Skeletal muscle tissue (tissue), 4 donors: ENCODE data around the gene MRLN. TPM values are rescaled to one million over a fixed set of nuclear protein-coding genes. Genes with fewer than 3 reads are reported as not detected.
"Not testable (repeated sequence)": the region's sequence is repeated elsewhere in the genome, so short reads cannot be mapped to it uniquely, and the experiment has no call there.

Experiments used
- H3K27ac ChIP-seq: one replicate; pipeline ENCODE4 v1.7.0; 2013; ENCODE audit warnings: mild to moderate bottlenecking, low read depth, low read length, inconsistent platforms
- H3K27me3 ChIP-seq, 3 donors: one replicate each; pipeline ENCODE4 v1.7.0; 2013; ENCODE audit warnings: low read length in 3 of 3; ENCODE audit not compliant: control insufficient read depth in 3 of 3, insufficient read depth in 3 of 3
- H3K36me3 ChIP-seq, 3 donors: one replicate each; pipeline ENCODE4 v1.7.0; 2013; ENCODE audit warnings: low read length in 3 of 3; ENCODE audit not compliant: control insufficient read depth in 3 of 3, insufficient read depth in 3 of 3
- H3K4me1 ChIP-seq, 3 donors: one replicate each; pipeline ENCODE4 v1.7.0; 2013; ENCODE audit warnings: low read length in 3 of 3, mild to moderate bottlenecking in 3 of 3; ENCODE audit not compliant: control insufficient read depth in 3 of 3, insufficient read depth in 3 of 3
- H3K4me3 ChIP-seq, 3 donors: one replicate each; pipeline ENCODE4 v1.7.0; 2013; ENCODE audit warnings: low read length in 3 of 3
- H3K9ac ChIP-seq, 3 donors: one replicate each; pipeline ENCODE4 v1.7.0; 2013; ENCODE audit warnings: low read length in 3 of 3, mild to moderate bottlenecking in 3 of 3, moderate library complexity in 2 of 3, low read depth in 1 of 3
- H3K9me3 ChIP-seq, 3 donors: one replicate each; pipeline ENCODE4 v1.7.0; 2013; ENCODE audit warnings: low read length in 3 of 3; ENCODE audit not compliant: control insufficient read depth in 3 of 3
- total RNA-seq: library from RNA; depleted of rRNA; stranded (reverse); fragments of >200 nt; gene quantifications from one replicate; pipeline ENCODE4 v1.2.3, GENCODE V29; 2014
- donor health status: Osteomylitis.

The MRLN gene
- total RNA-seq: 156 TPM

GRCh38 chr10:59753267-59753666 is at the start of gene MRLN:
Gene MRLN (minus strand): TSS chr10:59753455.
- Histone ChIP-seq H3K9me3 (no peaks in the 10 kb centered on the region), H3K9ac (peak within 1 kb of the TSS; percentile 83 to 98 (median 85)), H3K27ac (peak within 1 kb of the TSS; percentile 95), H3K27me3 (no peaks in the 10 kb centered on the region), H3K4me1 (peaks cover 22 to 36% (median 27%) of the 10 kb centered on the region in 3 donors), H3K36me3 (no peaks in the 10 kb centered on the region), H3K4me3 (peak within 1 kb of the TSS; percentile 60 to 83 (median 76))

- no peak overlapping the region for H3K4me3 ChIP-seq
- no peaks in the 10 kb centered on the region for H3K9me3 ChIP-seq
- H3K27ac ChIP-seq: no peak overlapping the region
- H3K36me3 ChIP-seq: peaks cover 13 to 27% (median 25%) of the 10 kb centered on the region in 3 donors
- H3K9ac ChIP-seq: no peak overlapping the region
- peaks cover 3 to 7% (median 6%) of the 10 kb centered on the region in 3 donors for H3K4me1 ChIP-seq
- H3K27me3 ChIP-seq: no peaks in the 10 kb centered on the region
These were observed 47.9 kb upstream of the MRLN start for GRCh38 chr10:59801171-59801570.

GRCh38 chr10:59799421-59799820 is 46.2 kb upstream of the MRLN start:
- Histone ChIP-seq H3K36me3 (peaks cover 5 to 21% (median 13%) of the 10 kb centered on the region in 3 donors), H3K9ac (no peak overlapping the region), H3K27ac (no peak overlapping the region), H3K27me3 (no peaks in the 10 kb centered on the region), H3K4me3 (no peak overlapping the region), H3K9me3 (no peaks in the 10 kb centered on the region), H3K4me1 (peaks cover 2 to 6% (median 3%) of the 10 kb centered on the region in 3 donors)

DNA sequence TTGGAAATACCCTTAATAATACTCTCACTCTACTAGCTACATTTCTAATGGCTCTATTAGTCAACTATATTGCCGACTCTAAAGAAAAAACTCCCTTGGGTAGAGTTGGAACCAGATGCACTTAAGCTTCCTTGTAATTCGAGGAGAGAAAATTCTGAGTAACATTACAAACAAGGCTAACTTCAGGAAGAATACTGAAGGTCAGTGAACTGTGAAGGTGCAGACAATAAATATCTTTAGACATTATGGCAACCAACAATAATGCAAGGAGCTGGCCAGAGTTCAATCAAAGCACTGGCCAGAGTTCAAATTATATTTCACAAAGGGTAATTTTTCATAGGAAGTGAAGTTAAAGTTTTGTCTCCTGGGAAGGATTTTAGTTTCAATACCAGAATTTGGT is 40.7 kb upstream of the MRLN start:
- Histone ChIP-seq H3K4me3 (no peak overlapping the region), H3K36me3 (peaks cover 8 to 15% (median 13%) of the 10 kb centered on the region in 3 donors), H3K9ac (no peak overlapping the region), H3K9me3 (no peaks in the 10 kb centered on the region), H3K4me1 (peaks cover 0 to 3% (median 0%) of the 10 kb centered on the region in 3 donors), H3K27me3 (no peaks in the 10 kb centered on the region), H3K27ac (no peak overlapping the region)

GRCh38 chr10:59792812-59793211 is 39.6 kb upstream of the MRLN start:
- Histone ChIP-seq H3K9me3 (no peaks in the 10 kb centered on the region), H3K4me1 (peaks cover 0 to 5% (median 0%) of the 10 kb centered on the region in 3 donors), H3K36me3 (peaks cover 8 to 15% (median 12%) of the 10 kb centered on the region in 3 donors), H3K4me3 (no peak overlapping the region), H3K9ac (no peak overlapping the region), H3K27ac (no peak overlapping the region), H3K27me3 (no peaks in the 10 kb centered on the region)

DNA sequence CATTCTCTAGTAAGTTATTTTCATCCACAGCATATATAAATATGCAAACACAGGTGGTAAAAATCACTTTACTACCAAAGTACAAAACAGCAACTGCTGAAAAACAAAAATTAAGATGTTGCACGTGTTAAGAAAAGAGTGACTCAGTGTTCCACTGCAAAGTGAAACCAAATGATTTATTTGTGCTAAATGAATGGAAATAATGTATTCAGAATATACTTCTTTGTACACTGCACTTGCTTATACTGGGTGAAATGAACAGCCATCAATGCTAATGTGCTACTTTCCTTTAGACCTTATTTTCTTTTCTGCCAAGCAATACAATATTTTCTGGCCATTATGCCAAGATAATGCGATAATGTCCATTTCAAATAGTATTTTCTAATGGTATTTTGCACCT is 38.3 kb upstream of the MRLN start:
- no peaks in the 10 kb centered on the region for H3K27me3 ChIP-seq
- H3K9me3 ChIP-seq: no peaks in the 10 kb centered on the region
- peaks cover 8 to 9% (median 8%) of the 10 kb centered on the region in 3 donors for H3K36me3 ChIP-seq
- H3K27ac ChIP-seq: no peak overlapping the region
- peaks cover 0 to 5% (median 0%) of the 10 kb centered on the region in 3 donors for H3K4me1 ChIP-seq
- H3K4me3 ChIP-seq: no peak overlapping the region
- H3K9ac ChIP-seq: no peak overlapping the region

DNA sequence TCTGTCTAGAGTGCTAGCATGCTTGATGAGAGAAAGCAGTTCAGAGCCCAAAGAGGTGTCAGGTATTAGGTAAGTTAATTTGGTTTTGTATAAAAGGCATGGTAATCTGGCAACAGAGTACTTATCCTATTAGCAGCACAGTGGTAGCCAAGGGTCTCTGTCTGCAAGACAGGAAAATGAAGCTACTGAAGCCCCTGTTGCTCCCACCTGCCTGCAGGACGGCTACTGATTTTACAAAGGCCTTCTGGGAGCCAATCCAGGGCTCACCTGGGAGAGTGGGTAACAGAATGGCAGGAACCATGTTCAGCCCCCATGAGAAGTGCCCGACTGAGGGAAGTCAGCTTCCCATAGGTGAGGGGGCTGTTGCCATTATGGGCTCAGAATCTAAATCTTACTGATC is 36.8 kb upstream of the MRLN start:
- not testable (repeated sequence) for H3K27ac ChIP-seq, H3K4me3 ChIP-seq, H3K27me3 ChIP-seq, H3K4me1 ChIP-seq, H3K9me3 ChIP-seq, H3K9ac ChIP-seq, H3K36me3 ChIP-seq

DNA sequence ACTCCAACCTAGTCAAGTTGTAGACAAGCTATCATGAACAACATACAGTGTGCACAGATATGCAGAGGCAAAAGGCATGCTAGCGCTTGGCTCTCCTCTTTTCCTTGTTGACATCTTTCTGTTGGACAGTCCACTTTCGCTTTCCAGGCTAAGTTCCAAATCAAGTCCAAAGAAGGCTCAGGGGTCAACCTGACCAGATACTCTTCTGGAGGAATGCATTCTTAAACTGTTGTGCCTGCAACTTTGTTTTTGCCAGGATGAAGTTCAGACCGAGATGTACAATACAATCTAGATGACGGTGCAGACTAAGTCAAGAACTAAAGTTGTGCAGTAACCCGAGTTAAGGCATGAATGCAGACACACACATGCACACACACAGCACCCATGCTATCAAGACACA is 35.7 kb upstream of the MRLN start:
- H3K4me3 ChIP-seq, H3K27ac ChIP-seq, H3K9me3 ChIP-seq, H3K4me1 ChIP-seq, H3K9ac ChIP-seq, H3K36me3 ChIP-seq, H3K27me3 ChIP-seq: not testable (repeated sequence)

- H3K27ac ChIP-seq, H3K4me1 ChIP-seq, H3K9ac ChIP-seq, H3K4me3 ChIP-seq, H3K9me3 ChIP-seq, H3K27me3 ChIP-seq, H3K36me3 ChIP-seq: not testable (repeated sequence)
These were observed 33.8 kb upstream of the MRLN start for GRCh38 chr10:59787032-59787431.

GRCh38 chr10:59785476-59785875 is 32.2 kb upstream of the MRLN start:
- not testable (repeated sequence) for H3K4me3 ChIP-seq, H3K27ac ChIP-seq, H3K9ac ChIP-seq, H3K4me1 ChIP-seq, H3K36me3 ChIP-seq, H3K27me3 ChIP-seq, H3K9me3 ChIP-seq

- H3K27ac ChIP-seq: no peak overlapping the region
- no peak overlapping the region for H3K9ac ChIP-seq
- peaks cover 7 to 12% (median 10%) of the 10 kb centered on the region in 3 donors for H3K4me1 ChIP-seq
- no peaks in the 10 kb centered on the region for H3K27me3 ChIP-seq
- no peaks in the 10 kb centered on the region for H3K9me3 ChIP-seq
- H3K36me3 ChIP-seq: no peaks in the 10 kb centered on the region
- H3K4me3 ChIP-seq: no peak overlapping the region
These were observed 28.3 kb upstream of the MRLN start for GRCh38 chr10:59781511-59781910.
